GM10266 (cell line): ENCODE data around the gene ATG9A.

Experiments
- DNase-seq: peaks from one replicate; pipeline ENCODE4 v3.0.0; 2012; ENCODE audit errors: extremely low spot score
- TF ChIP-seq, protein P1 (sequence below): IDR thresholded peaks from 2 replicates; pipeline ENCODE4 v1.5.1; 2012; ENCODE audit warnings: mild to moderate bottlenecking, low read depth; ENCODE audit not compliant: control insufficient read depth, insufficient read depth; ENCODE audit errors: missing control alignments

ATG9A gene

DNA sequence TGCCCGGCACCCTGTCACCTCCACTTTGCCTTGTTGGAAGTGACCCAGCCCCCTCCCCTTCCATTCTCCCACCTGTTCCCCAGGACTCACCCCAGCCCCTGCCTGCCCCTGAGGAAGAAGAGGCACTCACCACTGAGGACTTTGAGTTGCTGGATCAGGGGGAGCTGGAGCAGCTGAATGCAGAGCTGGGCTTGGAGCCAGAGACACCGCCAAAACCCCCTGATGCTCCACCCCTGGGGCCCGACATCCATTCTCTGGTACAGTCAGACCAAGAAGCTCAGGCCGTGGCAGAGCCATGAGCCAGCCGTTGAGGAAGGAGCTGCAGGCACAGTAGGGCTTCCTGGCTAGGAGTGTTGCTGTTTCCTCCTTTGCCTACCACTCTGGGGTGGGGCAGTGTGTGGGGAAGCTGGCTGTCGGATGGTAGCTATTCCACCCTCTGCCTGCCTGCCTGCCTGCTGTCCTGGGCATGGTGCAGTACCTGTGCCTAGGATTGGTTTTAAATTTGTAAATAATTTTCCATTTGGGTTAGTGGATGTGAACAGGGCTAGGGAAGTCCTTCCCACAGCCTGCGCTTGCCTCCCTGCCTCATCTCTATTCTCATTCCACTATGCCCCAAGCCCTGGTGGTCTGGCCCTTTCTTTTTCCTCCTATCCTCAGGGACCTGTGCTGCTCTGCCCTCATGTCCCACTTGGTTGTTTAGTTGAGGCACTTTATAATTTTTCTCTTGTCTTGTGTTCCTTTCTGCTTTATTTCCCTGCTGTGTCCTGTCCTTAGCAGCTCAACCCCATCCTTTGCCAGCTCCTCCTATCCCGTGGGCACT lies 46.9 kb downstream of the ATG9A start:
- no peak for DNase-seq
- TF ChIP-seq, protein P1, sequence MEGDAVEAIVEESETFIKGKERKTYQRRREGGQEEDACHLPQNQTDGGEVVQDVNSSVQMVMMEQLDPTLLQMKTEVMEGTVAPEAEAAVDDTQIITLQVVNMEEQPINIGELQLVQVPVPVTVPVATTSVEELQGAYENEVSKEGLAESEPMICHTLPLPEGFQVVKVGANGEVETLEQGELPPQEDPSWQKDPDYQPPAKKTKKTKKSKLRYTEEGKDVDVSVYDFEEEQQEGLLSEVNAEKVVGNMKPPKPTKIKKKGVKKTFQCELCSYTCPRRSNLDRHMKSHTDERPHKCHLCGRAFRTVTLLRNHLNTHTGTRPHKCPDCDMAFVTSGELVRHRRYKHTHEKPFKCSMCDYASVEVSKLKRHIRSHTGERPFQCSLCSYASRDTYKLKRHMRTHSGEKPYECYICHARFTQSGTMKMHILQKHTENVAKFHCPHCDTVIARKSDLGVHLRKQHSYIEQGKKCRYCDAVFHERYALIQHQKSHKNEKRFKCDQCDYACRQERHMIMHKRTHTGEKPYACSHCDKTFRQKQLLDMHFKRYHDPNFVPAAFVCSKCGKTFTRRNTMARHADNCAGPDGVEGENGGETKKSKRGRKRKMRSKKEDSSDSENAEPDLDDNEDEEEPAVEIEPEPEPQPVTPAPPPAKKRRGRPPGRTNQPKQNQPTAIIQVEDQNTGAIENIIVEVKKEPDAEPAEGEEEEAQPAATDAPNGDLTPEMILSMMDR, result no peak

DNA sequence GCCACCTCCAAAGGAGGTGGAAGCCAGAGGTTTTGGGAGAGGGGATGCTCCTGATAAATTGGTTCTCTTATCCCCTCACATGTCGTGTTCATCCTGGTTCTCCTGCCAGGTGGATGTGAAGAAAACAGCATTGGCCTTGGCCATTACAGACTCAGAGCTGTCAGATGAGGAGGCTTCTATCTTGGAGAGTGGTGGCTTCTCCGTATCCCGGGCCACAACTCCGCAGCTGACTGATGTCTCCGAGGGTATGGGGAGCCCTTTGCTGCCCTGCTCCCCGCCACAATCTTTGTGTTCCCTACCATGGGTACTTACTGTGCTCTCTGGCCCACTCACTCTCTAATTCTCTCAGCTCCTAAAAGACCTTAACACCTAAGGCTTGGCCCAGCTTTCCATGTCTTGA lies 47.9 kb downstream of the ATG9A start:
- TF ChIP-seq, protein P1, result no peak
- DNase-seq, result no peak

DNA sequence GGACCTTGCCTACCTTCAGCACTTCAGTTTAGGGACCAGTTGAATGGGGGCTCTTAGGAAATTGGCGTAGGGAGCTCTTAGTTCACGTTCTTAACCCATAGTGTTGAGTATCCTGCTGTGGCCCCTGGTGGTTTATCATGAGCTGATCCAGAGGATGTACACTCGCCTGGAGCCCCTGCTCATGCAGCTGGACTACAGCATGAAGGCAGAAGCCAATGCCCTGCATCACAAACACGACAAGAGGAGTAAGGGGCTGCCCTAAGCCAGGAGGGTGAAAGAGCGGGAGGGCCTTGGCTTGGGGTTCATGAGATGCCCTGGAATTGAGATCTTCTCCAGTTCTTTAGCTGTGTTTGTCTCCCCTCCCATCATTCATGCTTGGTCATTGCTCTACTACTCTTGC lies 48.5 kb downstream of the ATG9A start:
- TF ChIP-seq, protein P1, result no peak
- DNase-seq, result no peak

DNA sequence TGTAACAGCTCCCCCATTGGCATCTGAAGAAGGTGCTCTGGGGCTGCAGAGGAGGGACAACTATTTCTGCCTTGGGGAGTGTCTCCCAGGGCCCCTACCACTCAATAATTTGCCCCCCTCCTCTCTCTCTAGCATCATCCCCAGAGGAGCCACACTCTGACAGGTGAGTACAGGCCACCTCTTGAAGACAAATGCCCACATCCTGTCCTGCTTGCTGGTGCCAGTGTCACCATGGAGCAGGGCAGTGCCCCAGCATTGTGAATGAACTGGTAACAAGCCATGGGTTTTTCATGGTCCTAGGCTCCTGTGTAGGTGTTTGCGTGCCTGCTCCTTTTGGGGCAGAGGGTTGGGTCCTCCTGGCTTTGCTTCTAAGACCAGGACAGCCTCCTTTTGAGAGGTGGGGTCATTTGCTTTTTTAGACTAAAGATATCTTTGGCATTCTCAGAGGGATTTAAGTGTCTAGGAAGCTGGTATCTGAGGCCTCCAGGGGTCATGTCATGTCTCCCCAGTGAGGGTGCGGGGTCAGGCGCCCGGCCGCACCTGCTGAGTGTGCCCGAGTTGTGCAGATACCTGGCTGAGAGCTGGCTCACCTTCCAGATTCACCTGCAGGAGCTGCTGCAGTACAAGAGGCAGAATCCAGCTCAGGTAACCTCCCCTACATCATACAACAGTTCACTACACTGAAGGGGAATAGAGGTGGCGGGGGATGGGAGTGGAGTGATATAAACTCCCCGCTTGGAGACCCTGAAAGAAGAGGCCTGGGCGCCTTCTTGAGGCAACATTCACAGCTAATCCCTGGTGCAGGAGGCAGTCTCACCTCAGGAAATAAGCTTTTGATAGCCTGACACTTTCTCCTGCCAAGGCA lies 49.6 kb downstream of the ATG9A start:
- TF ChIP-seq, protein P1, result no peak
- no peak for DNase-seq

DNA sequence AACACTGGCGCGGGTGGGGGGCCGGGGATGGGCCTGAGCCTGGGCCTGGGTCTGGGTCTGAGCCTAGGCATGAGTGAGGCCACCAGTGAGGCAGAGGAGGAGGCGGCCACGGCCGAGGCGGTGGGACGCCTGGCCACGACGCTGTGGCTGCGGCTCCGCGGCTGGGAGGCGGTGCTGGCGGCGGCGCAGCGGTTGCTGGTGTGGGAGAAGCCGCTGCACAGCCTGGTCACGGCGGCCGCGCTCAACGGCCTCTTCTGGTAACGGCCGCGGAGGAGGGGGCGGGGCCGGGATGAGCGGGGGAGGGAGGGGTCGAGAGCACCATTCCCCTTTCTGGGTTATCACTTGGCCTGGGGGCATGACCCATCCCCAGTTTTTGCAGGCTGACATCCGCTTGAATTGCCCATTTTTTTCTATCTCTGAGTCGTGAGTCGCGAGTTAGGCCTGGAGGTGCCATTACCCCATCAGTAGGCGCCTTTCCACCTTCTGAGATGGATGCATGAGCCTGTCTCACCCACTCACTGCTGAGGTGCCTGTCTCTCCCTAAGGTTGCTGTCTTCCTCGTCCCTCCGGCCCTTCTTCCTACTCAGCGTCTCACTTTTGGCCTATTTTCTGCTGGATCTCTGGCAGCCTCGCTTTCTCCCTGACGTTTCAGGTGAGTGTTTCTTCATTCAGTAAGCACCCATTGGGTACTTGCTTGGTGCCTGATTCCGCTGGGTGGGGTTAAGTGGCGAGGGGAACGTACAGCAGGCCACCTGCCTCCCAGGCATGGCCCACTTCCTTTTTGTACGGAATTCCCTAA lies 50.9 kb downstream of the ATG9A start:
- peak; percentile 51 for DNase-seq
- TF ChIP-seq, protein P1, result no peak

DNA sequence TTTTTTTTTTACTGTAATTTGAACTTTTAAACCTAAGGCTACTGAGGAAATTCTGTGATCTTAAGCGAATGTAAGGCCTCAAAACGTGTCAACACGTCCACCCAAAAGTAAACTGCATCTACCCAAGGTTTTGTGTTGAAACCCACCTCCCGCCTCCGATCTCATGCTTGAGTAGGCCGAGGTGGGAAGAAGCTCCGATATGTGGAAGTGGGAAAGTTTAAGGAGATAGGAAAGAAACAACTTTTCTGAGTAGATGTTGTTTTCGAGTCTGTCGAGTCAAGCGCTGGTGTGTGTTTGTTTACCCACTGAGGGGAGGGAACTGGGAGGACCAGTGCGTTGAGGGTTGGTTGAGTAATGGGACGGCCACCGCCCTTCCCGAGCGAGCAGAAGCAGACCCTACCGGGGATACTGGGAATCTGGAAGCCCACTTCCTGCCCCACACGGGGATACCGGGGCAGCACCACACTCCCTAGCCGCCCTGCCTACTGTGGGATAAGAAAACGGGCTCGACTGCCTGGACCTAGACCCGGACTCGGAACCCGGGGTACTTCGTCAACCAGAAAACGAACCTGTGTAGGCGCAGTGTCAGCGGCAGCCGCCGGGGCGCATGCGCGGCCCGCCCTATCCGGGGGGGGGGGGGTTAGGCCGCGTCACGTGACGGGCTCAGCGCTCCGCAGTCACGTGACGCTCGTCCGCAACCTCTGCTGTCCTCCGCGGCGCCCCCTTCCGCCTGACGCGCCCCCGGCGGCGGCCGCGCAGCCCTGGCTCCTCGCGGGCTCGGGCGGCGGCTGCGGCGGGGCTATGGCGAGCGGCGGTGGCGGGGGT lies 51.7 kb downstream of the ATG9A start, which contains the start of gene RETREG2:
RETREG2 (plus strand) TSS at position 724 of the 825 bp plus-strand sequence; CDS start at position 802, 78 bp downstream.
- TF ChIP-seq, protein P1, result peak; percentile 69
- DNase-seq, result peak; percentile 99
